HL-60 (cell line): Measurements from ENCODE around the gene CTBP2.

ENCODE experiments used
- DNase-seq, 2 experiments: peaks; one replicate each; pipeline ENCODE4 v3.0.0-alpha.2; 2010 to 2020; ENCODE audit warnings: low read depth in 1 of 2, low spot score in 1 of 2
- H3K27ac ChIP-seq: fragments of 250-450 bp; sonication (Bioruptor Pico); replicated peaks from 2 replicates; pipeline ENCODE4 v1.5.1; 2020; ENCODE audit warnings: mild to moderate bottlenecking, moderate library complexity
- H3K27me3 ChIP-seq: fragments of 250-450 bp; sonication (Bioruptor Pico); 2 replicates; pipeline ENCODE4 v1.5.1; 2021; ENCODE audit warnings: mild to moderate bottlenecking, moderate library complexity; ENCODE audit not compliant: insufficient read depth, poor library complexity, severe bottlenecking
- H3K4me3 ChIP-seq: replicated peaks from 2 replicates; pipeline ENCODE4 v1.5.1; 2011; ENCODE audit warnings: mild to moderate bottlenecking, control low read depth, low read length; ENCODE audit not compliant: insufficient read depth
- GABPA ChIP-seq: IDR thresholded peaks from 2 replicates; pipeline ENCODE4 v1.6.1; 2012; ENCODE audit warnings: low read depth
- POLR2AphosphoS5 ChIP-seq: IDR thresholded peaks from 2 replicates; pipeline ENCODE4 v1.6.1; 2012; ENCODE audit warnings: low read depth
- REST ChIP-seq: IDR thresholded peaks from 2 replicates; pipeline ENCODE4 v1.6.1; 2012; ENCODE audit warnings: low read depth; ENCODE audit not compliant: insufficient replicate concordance
- SPI1 ChIP-seq: IDR thresholded peaks from 2 replicates; pipeline ENCODE4 v1.6.1; 2012; ENCODE audit warnings: low read depth, mild to moderate bottlenecking, borderline replicate concordance
- TF ChIP-seq, protein P1 (sequence below): IDR thresholded peaks from one replicate; pipeline ENCODE4 v1.5.1; 2011; ENCODE audit warnings: low read length, control low read depth, inconsistent platforms; ENCODE audit not compliant: insufficient read depth

CTBP2 gene

DNA sequence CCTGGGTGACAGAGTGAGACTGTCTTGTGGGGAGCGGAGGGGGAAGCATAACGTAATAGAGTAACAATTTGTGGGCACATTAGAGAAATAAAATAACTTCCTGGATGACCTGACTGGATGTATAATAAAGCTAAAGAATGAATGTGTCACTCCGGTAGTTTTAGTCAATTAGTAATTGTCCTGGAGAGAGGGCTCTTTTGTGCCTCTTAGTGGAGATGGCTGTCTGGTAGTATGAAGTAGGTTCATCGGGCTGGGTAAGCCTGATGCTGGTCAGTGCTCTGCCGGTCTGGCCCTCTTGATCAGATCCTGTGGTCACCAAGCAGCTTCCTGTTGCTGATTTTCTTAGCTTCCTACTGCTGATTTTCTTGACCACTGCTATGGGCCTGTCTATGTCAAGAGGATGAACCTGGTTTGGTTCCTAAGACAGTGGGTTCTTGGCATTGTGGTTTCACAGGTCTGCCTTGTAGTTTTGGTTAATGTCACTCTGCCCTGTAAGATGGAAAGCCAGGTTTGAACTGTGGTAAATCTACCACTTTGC, 184.3 kb downstream of the CTBP2 start:
- DNase-seq, result no peak
- no peak overlapping the region for H3K4me3 ChIP-seq
- no peak overlapping the region for H3K27ac ChIP-seq
- H3K27me3 ChIP-seq, result no peaks in the 10 kb centered on the region
- TF ChIP-seq, protein P1, sequence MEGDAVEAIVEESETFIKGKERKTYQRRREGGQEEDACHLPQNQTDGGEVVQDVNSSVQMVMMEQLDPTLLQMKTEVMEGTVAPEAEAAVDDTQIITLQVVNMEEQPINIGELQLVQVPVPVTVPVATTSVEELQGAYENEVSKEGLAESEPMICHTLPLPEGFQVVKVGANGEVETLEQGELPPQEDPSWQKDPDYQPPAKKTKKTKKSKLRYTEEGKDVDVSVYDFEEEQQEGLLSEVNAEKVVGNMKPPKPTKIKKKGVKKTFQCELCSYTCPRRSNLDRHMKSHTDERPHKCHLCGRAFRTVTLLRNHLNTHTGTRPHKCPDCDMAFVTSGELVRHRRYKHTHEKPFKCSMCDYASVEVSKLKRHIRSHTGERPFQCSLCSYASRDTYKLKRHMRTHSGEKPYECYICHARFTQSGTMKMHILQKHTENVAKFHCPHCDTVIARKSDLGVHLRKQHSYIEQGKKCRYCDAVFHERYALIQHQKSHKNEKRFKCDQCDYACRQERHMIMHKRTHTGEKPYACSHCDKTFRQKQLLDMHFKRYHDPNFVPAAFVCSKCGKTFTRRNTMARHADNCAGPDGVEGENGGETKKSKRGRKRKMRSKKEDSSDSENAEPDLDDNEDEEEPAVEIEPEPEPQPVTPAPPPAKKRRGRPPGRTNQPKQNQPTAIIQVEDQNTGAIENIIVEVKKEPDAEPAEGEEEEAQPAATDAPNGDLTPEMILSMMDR, result no peak
- TF ChIP-seq REST, result no peak
- no peak for TF ChIP-seq GABPA
- TF ChIP-seq POLR2AphosphoS5, result no peak
- no peak for TF ChIP-seq SPI1

DNA sequence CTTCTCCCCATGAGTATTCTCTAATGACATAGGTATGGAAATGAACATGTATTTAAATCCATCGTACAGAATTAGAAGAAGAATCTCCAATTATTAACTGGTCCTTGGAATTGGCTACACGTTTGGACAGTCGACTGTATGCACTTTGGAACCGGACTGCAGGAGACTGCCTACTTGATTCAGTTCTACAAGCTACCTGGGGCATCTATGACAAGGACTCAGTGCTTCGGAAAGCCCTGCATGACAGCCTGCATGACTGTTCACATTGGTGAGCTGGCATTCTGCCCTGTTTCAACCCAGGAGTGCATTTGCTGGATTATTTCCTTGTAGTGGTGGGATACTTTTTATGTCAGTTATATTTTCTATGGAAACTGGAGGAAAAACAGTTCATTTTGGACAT, 186.2 kb downstream of the CTBP2 start:
- no peak overlapping the region for H3K27ac ChIP-seq
- H3K27me3 ChIP-seq, result no peaks in the 10 kb centered on the region
- TF ChIP-seq SPI1 (no peak), GABPA (no peak), POLR2AphosphoS5 (no peak), REST (no peak)
- TF ChIP-seq, protein P1, result no peak
- no peak overlapping the region for H3K4me3 ChIP-seq
- no peak for DNase-seq

DNA sequence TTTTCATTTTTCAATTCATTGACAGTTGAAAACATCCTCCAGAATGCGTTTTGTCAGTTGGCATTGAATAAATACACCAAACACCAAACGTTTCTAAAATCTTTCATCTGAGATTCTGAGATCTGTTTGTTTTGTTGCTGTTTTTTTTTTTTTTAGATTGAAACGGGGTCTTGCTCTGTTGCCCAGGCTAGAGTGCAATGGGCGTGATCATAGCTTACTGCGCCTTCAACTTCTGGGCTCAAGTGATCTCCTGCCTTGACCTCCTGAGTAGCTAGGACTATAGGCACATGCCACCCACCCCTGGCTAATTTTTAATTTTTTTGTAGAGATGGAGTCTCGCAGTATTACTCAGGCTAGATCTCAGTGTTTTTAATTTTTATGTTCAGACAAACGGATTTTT, 187.7 kb downstream of the CTBP2 start:
- Histone ChIP-seq H3K27me3 (no peaks in the 10 kb centered on the region), H3K27ac (no peak overlapping the region), H3K4me3 (no peak overlapping the region)
- no peak for TF ChIP-seq REST
- TF ChIP-seq, protein P1, result no peak
- TF ChIP-seq SPI1, result no peak
- no peak for TF ChIP-seq POLR2AphosphoS5
- no peak for TF ChIP-seq GABPA
- no peak for DNase-seq
